HEK293 (cell line): ENCODE measurements around the gene TSPOAP1.

ENCODE experiments used
- EGR2 ChIP-seq: fragments of 450-650 bp; formaldehyde crosslinking; IDR thresholded peaks from 2 replicates; pipeline ENCODE4 v1.5.1; 2016; ENCODE audit warnings: low read depth, missing biosample characterization, missing genetic modification characterization
- ELK4 ChIP-seq: IDR thresholded peaks from 2 replicates; pipeline ENCODE4 v1.6.1; 2011; ENCODE audit warnings: mild to moderate bottlenecking, low read depth, low read length, borderline replicate concordance
- KLF9 ChIP-seq: fragments of 450-650 bp; formaldehyde crosslinking; IDR thresholded peaks from 2 replicates; pipeline ENCODE4 v1.5.1; 2016; ENCODE audit warnings: missing biosample characterization, missing genetic modification characterization, low read depth
- MYNN ChIP-seq: fragments of 450-650 bp; formaldehyde crosslinking; IDR thresholded peaks from 2 replicates; pipeline ENCODE4 v1.5.1; 2016; ENCODE audit warnings: missing biosample characterization, missing genetic modification characterization, borderline replicate concordance
- MZF1 ChIP-seq: fragments of 450-650 bp; formaldehyde crosslinking; IDR thresholded peaks from 2 replicates; pipeline ENCODE4 v1.5.1; 2017; ENCODE audit warnings: missing biosample characterization, missing genetic modification characterization, borderline replicate concordance
- SALL2 ChIP-seq: fragments of 450-650 bp; formaldehyde crosslinking; IDR thresholded peaks from 2 replicates; pipeline ENCODE4 v1.5.0; 2017; ENCODE audit warnings: missing biosample characterization, mild to moderate bottlenecking, missing genetic modification characterization, borderline replicate concordance
- SP7 ChIP-seq: fragments of 450-650 bp; formaldehyde crosslinking; IDR thresholded peaks from 2 replicates; pipeline ENCODE4 v1.5.1; 2016; ENCODE audit warnings: missing biosample characterization, missing genetic modification characterization
- ZBTB8A ChIP-seq: fragments of 450-650 bp; formaldehyde crosslinking; IDR thresholded peaks from 2 replicates; pipeline ENCODE4 v1.5.1; 2016; ENCODE audit warnings: missing biosample characterization, missing genetic modification characterization
- ZFHX2 ChIP-seq: fragments of 450-650 bp; formaldehyde crosslinking; conservative IDR thresholded peaks from 2 replicates; pipeline ENCODE4 v1.5.1; 2016; ENCODE audit warnings: missing biosample characterization, missing genetic modification characterization
- ZNF114 ChIP-seq: fragments of 450-650 bp; formaldehyde crosslinking; IDR thresholded peaks from 2 replicates; pipeline ENCODE4 v1.5.0; 2017; ENCODE audit warnings: missing biosample characterization, missing genetic modification characterization
- ZNF146 ChIP-seq: fragments of 450-650 bp; formaldehyde crosslinking; IDR thresholded peaks from 2 replicates; pipeline ENCODE4 v1.5.1; 2016; ENCODE audit warnings: missing biosample characterization, missing genetic modification characterization
- ZNF169 ChIP-seq: fragments of 450-650 bp; formaldehyde crosslinking; IDR thresholded peaks from 2 replicates; pipeline ENCODE4 v1.5.1; 2016; ENCODE audit warnings: missing biosample characterization, missing genetic modification characterization
- ZNF175 ChIP-seq: fragments of 450-650 bp; formaldehyde crosslinking; IDR thresholded peaks from 2 replicates; pipeline ENCODE4 v1.5.1; 2016; ENCODE audit warnings: missing biosample characterization, missing genetic modification characterization
- ZNF19 ChIP-seq: fragments of 450-650 bp; formaldehyde crosslinking; IDR thresholded peaks from 2 replicates; pipeline ENCODE4; 2016; ENCODE audit warnings: missing biosample characterization, missing genetic modification characterization, low read depth
- ZNF211 ChIP-seq: fragments of 450-650 bp; formaldehyde crosslinking; IDR thresholded peaks from 2 replicates; pipeline ENCODE4 v1.5.1; 2016; ENCODE audit warnings: low read depth, missing biosample characterization, missing genetic modification characterization
- ZNF214 ChIP-seq: fragments of 450-650 bp; formaldehyde crosslinking; IDR thresholded peaks from 2 replicates; pipeline ENCODE4 v1.5.1; 2017; ENCODE audit warnings: missing biosample characterization, mild to moderate bottlenecking, missing genetic modification characterization, borderline replicate concordance
- ZNF223 ChIP-seq: fragments of 450-650 bp; formaldehyde crosslinking; IDR thresholded peaks from 2 replicates; pipeline ENCODE4 v1.5.1; 2016; ENCODE audit warnings: missing biosample characterization, missing genetic modification characterization
- ZNF239 ChIP-seq: fragments of 450-650 bp; formaldehyde crosslinking; IDR thresholded peaks from 2 replicates; pipeline ENCODE4 v1.5.1; 2016; ENCODE audit warnings: missing biosample characterization, missing genetic modification characterization
- ZNF266 ChIP-seq: fragments of 450-650 bp; formaldehyde crosslinking; IDR thresholded peaks from 2 replicates; pipeline ENCODE4 v1.5.1; 2016; ENCODE audit warnings: missing biosample characterization, missing genetic modification characterization, low read depth
- ZNF292 ChIP-seq: fragments of 450-650 bp; formaldehyde crosslinking; IDR thresholded peaks from 2 replicates; pipeline ENCODE4 v1.5.1; 2016; ENCODE audit warnings: low read depth, missing biosample characterization, missing genetic modification characterization, borderline replicate concordance
- ZNF335 ChIP-seq: fragments of 450-650 bp; formaldehyde crosslinking; conservative IDR thresholded peaks from 2 replicates; pipeline ENCODE4 v1.5.1; 2016; ENCODE audit warnings: missing biosample characterization, missing genetic modification characterization
- ZNF398 ChIP-seq: fragments of 450-650 bp; formaldehyde crosslinking; IDR thresholded peaks from 2 replicates; pipeline ENCODE4 v1.5.1; 2017; ENCODE audit warnings: missing biosample characterization, missing genetic modification characterization
- ZNF416 ChIP-seq: fragments of 450-650 bp; formaldehyde crosslinking; IDR thresholded peaks from 2 replicates; pipeline ENCODE4 v1.5.1; 2016; ENCODE audit warnings: missing biosample characterization, missing genetic modification characterization
- ZNF510 ChIP-seq: fragments of 450-650 bp; formaldehyde crosslinking; IDR thresholded peaks from 2 replicates; pipeline ENCODE4 v1.5.1; 2018; ENCODE audit warnings: mild to moderate bottlenecking, missing genetic modification characterization, missing biosample characterization; ENCODE audit not compliant: insufficient replicate concordance
- ZNF585B ChIP-seq: fragments of 450-650 bp; formaldehyde crosslinking; IDR thresholded peaks from 2 replicates; pipeline ENCODE4 v1.5.1; 2016; ENCODE audit warnings: missing biosample characterization, missing genetic modification characterization
- ZNF629 ChIP-seq: fragments of 450-650 bp; formaldehyde crosslinking; IDR thresholded peaks from 2 replicates; pipeline ENCODE4 v1.5.1; 2017; ENCODE audit warnings: missing biosample characterization, missing genetic modification characterization
- ZNF664 ChIP-seq: fragments of 450-650 bp; formaldehyde crosslinking; IDR thresholded peaks from 2 replicates; pipeline ENCODE4 v1.5.1; 2016; ENCODE audit warnings: missing biosample characterization, missing genetic modification characterization
- ZNF707 ChIP-seq: fragments of 450-650 bp; formaldehyde crosslinking; IDR thresholded peaks from 2 replicates; pipeline ENCODE4 v1.5.1; 2016; ENCODE audit warnings: missing biosample characterization, missing genetic modification characterization
- ZNF747 ChIP-seq: fragments of 450-650 bp; formaldehyde crosslinking; IDR thresholded peaks from 2 replicates; pipeline ENCODE4 v1.5.1; 2016; ENCODE audit warnings: missing biosample characterization, missing genetic modification characterization
- ZSCAN30 ChIP-seq: fragments of 450-650 bp; IDR thresholded peaks from 2 replicates; pipeline ENCODE4 v1.5.1; 2018; ENCODE audit warnings: missing biosample characterization, mild to moderate bottlenecking, missing genetic modification characterization, moderate library complexity
- TF ChIP-seq, protein P1 (sequence below): fragments of 450-650 bp; formaldehyde crosslinking; IDR thresholded peaks from 2 replicates; pipeline ENCODE4 v1.5.1; 2016; ENCODE audit warnings: missing biosample characterization, missing genetic modification characterization
- TF ChIP-seq, protein P2 (sequence below): fragments of 450-650 bp; IDR thresholded peaks from 2 replicates; pipeline ENCODE4 v1.5.1; 2018; ENCODE audit warnings: missing biosample characterization, missing genetic modification characterization
- TF ChIP-seq, protein P3 (sequence below): fragments of 450-650 bp; formaldehyde crosslinking; IDR thresholded peaks from 2 replicates; pipeline ENCODE4 v1.5.1; 2017; ENCODE audit warnings: missing biosample characterization, mild to moderate bottlenecking, missing genetic modification characterization, moderate library complexity

TSPOAP1 gene

DNA sequence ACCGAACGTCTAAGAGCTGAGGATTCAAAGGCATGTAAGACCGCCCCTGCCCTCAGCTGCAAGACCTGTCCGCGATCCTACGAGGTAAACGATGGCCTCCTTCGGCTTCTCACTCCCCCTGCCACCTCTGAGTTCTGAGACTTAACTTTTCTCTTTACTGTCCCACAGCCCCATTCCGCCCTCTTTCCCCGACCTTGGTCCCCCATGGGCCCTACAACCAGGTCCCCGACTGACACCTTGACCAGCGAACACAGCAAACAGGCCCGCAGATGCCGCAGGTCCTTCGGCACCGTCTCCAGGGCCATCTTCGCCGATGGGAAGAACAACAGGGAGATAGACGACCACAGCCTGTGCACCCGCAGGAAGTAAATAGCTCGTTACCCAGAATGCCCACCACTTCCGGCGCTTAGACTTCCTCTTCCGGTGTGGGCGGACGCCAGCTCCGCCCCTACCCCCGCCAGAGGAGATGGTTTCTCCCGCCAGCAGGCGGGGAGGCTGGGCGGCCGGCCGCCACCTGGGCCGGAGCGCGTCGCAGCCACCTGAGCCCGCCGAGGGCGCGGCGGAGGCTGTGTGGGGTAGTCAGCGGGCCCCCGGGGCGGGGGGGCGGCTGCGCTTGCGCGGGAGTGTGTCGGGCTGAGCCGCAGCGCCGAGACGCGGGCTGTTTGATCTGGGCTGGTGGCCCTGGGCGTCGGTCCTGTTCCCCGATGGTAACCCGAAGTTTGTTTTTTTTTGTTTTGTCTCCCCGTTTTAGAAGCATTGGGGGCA is 23.4 kb upstream of the TSPOAP1 start, which contains the start of gene SUPT4H1 (continued):
- no peak for TF ChIP-seq MZF1
- no peak for TF ChIP-seq ZNF211
- TF ChIP-seq SP7 (tag by site-specific recombination): peak; percentile 65
- no peak for TF ChIP-seq ZNF114 (tag by site-specific recombination)
- no peak for TF ChIP-seq ZNF664 (tag by site-specific recombination)
- TF ChIP-seq EGR2 (tag by site-specific recombination): no peak
- TF ChIP-seq MYNN (tag by site-specific recombination): no peak
- no peak for TF ChIP-seq ZNF585B (tag by site-specific recombination)
- TF ChIP-seq ZNF239 (tag by site-specific recombination): no peak
- TF ChIP-seq ZNF175 (tag by site-specific recombination): no peak
- peak; percentile 69; the same call in 1 of the 2 replicates for TF ChIP-seq ELK4
- peak; percentile 91 for TF ChIP-seq ZNF335 (tag by site-specific recombination)
- TF ChIP-seq, protein P1, sequence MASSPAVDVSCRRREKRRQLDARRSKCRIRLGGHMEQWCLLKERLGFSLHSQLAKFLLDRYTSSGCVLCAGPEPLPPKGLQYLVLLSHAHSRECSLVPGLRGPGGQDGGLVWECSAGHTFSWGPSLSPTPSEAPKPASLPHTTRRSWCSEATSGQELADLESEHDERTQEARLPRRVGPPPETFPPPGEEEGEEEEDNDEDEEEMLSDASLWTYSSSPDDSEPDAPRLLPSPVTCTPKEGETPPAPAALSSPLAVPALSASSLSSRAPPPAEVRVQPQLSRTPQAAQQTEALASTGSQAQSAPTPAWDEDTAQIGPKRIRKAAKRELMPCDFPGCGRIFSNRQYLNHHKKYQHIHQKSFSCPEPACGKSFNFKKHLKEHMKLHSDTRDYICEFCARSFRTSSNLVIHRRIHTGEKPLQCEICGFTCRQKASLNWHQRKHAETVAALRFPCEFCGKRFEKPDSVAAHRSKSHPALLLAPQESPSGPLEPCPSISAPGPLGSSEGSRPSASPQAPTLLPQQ: 0 out of 2 replicates have a peak, but pooled peaks have one; percentile 18
- TF ChIP-seq, protein P2, sequence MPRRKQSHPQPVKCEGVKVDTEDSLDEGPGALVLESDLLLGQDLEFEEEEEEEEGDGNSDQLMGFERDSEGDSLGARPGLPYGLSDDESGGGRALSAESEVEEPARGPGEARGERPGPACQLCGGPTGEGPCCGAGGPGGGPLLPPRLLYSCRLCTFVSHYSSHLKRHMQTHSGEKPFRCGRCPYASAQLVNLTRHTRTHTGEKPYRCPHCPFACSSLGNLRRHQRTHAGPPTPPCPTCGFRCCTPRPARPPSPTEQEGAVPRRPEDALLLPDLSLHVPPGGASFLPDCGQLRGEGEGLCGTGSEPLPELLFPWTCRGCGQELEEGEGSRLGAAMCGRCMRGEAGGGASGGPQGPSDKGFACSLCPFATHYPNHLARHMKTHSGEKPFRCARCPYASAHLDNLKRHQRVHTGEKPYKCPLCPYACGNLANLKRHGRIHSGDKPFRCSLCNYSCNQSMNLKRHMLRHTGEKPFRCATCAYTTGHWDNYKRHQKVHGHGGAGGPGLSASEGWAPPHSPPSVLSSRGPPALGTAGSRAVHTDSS: no peak
- no peak for TF ChIP-seq ZNF223 (tag by site-specific recombination)
- no peak for TF ChIP-seq ZNF747 (tag by site-specific recombination)
- no peak for TF ChIP-seq ZNF398 (tag by site-specific recombination)
- no peak for TF ChIP-seq SALL2 (tag by site-specific recombination)
- TF ChIP-seq ZFHX2: peak; percentile 59
- no peak for TF ChIP-seq ZNF169 (tag by site-specific recombination)
- TF ChIP-seq, protein P3, sequence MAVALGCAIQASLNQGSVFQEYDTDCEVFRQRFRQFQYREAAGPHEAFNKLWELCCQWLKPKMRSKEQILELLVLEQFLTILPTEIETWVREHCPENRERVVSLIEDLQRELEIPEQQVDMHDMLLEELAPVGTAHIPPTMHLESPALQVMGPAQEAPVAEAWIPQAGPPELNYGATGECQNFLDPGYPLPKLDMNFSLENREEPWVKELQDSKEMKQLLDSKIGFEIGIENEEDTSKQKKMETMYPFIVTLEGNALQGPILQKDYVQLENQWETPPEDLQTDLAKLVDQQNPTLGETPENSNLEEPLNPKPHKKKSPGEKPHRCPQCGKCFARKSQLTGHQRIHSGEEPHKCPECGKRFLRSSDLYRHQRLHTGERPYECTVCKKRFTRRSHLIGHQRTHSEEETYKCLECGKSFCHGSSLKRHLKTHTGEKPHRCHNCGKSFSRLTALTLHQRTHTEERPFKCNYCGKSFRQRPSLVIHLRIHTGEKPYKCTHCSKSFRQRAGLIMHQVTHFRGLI (tag by site-specific recombination): peak; percentile 67; the same call in 1 of the 2 replicates
- no peak for TF ChIP-seq ZNF292
- TF ChIP-seq ZNF510 (tag by site-specific recombination): no peak
- peak; percentile 96 for TF ChIP-seq ZBTB8A (tag by site-specific recombination)
- TF ChIP-seq ZSCAN30 (tag by site-specific recombination): peak; percentile 91
- TF ChIP-seq ZNF146 (tag by site-specific recombination): no peak
- peak; percentile 56 for TF ChIP-seq KLF9 (tag by site-specific recombination)
- peak; percentile 64 for TF ChIP-seq ZNF629 (tag by site-specific recombination)
- TF ChIP-seq ZNF19 (tag by site-specific recombination): no peak
- TF ChIP-seq ZNF416 (tag by site-specific recombination): no peak
- no peak for TF ChIP-seq ZNF214 (tag by site-specific recombination)
- TF ChIP-seq ZNF707: no peak
- no peak for TF ChIP-seq ZNF266 (tag by site-specific recombination)
